Activated CD4-positive, alpha-beta T cell treated with anti-CD3 and anti-CD28 coated beads for 1 hour (primary cell): ENCODE data around the gene CASS4.
"Not testable (repeated sequence)": the region's sequence is repeated elsewhere in the genome, so short reads cannot be mapped to it uniquely, and the experiment has no call there.

Experiments
- DNase-seq: peaks from one replicate; pipeline ENCODE4 v3.0.0-alpha.2; 2020

Gene CASS4

DNA sequence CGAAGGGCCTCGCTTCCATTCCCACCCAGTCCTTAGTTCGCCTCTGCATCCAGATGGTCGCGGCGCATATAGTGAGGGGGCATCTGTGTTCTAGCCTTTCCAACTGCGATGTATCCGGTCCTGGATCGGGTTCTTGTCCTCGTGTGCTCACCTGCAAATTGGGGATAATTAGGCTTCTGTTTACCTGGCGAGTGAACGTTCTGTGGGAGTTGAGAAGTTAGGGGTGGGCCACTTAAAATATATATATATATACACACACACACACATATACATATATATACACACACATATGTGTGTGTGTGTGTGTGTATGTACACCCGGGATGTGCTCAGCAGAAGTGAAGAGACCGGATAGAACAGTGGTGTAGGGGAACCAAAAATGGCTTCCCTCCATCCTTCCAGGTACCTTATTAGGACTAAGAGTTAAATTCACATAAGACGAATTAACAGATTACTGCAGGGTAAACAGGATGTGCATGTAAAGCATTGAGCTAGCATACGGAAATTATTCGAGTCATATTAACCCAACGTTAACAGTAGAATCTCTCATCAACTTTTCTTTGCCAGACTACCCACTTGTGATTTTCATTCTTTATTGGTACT lies 19.1 kb upstream of the CASS4 start:
- no peak for DNase-seq

DNA sequence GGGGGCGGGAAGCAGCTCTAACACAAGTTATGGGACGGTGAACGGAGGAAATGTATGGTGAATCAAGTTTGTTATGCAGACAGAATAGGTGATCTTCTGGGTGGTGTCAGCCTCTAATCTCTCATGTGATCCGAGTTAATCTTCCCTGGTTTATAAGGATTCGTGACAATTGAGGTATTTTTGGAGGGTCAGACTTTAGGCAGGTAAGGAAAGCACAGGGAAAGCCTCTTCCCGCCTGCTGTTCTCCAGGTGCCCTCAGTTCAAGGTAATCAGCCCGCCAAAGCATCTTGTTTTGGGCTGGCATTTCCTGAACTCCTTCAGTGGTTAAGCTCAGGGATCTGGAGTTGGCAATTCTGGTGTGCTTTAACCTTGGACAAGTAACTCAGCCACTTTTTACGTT lies 18.4 kb upstream of the CASS4 start:
- no peak for DNase-seq

- DNase-seq = no peak
Measured at GRCh38 chr20:56395166-56395565, 16.9 kb upstream of the CASS4 start.

- DNase-seq = peak; percentile 35
Measured at GRCh38 chr20:56400001-56400640, 11.9 kb upstream of the CASS4 start.

DNA sequence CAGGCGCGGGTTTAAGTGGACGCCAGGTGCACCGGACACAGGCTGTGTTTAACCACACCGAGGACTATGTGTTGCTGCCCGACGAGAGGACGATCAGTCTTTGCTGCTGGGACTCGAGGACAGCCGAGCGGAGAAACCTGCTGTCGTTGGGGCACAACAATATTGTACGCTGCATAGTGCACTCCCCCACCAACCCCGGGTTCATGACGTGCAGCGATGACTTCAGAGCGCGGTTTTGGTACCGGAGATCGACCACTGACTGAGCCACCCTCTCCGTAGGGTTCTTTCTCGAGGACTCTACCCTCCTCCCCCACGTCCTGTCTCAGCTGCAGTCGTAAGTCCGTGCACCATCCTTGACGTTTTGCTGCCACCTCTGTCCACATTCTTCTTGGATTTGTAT lies 8.6 kb upstream of the CASS4 start:
- DNase-seq = no peak

DNA sequence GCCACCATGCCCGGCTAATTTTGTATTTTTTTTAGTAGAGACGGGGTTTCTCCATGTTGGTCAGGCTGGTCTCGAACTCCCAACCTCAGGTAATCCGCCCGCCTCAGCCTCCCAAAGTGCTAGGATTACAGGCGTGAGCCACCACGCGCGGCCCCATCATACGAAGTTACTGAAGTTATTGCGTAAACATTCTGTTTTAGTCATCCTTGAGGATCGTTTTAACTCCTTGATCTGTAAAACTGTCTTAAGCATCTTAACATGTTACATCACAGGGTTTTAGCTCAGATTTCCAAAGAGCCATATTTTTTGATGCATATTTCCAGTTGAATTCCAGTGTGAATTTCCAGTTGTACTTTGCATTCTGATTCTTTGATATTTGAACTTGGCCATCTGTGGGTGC lies 6.7 kb upstream of the CASS4 start:
- not testable (repeated sequence) for DNase-seq

DNA sequence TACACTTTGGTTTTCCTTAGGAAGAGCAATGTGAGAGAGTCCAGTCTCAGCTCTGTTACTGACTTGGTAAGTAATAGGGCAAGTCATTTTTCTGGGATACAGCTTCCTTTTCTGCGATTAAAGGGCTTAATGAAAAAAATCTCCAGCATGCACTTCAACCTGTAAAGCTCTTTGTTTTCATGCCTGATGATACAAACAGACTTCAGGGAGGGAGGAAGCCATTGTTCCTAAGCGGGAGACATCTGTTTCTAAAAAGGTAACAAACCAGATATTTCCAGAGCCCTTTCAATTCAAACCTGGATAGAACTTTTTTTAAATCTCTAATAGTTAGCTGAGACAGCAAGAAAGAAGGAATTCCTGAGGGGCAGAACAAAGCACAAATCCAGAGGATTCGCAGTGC lies 5.2 kb upstream of the CASS4 start:
- DNase-seq = no peak

DNA sequence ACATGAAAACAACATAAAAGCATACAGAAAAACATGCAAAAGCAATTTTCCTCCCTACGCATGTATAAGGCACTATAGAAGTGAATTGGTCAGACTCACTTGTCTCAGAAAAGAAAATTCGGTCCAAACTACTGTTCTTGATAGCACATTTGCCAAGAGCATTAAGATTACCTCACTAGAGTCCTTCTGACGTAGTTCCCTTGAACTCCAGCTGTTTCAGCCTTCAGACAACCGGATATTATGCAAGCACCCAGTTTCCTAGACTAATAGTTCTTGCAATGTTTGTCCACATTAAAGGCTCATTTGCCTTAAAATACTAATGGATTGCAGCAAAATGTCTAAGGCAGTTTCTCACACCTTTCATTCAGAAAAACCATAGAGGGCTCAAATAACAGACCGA lies 2.5 kb upstream of the CASS4 start:
- DNase-seq = no peak

- no peak for DNase-seq
Measured at GRCh38 chr20:56409956-56410355, 2.1 kb upstream of the CASS4 start.

GRCh38 chr20:56411287-56411686 lies 773 bp upstream of the CASS4 start:
- not testable (repeated sequence) for DNase-seq

DNA sequence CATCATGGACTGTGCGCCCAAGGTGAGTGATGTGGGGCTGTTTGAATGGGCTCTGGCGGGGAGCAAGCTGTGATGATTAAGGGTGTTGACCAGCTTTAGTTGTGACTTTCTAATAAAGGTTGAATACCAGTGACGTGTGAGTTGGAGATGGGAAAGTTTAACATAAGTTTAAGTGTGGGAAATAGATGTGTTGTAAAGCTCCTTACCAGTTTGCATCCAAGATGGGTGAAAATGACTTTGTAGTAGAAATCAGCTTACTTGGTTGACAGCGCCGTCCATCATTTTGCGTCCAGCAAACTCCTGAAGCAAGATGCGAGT lies 372 bp downstream of the CASS4 start:
- no peak for DNase-seq

- DNase-seq = no peak
Measured at GRCh38 chr20:56412949-56413348, 889 bp downstream of the CASS4 start.

DNA sequence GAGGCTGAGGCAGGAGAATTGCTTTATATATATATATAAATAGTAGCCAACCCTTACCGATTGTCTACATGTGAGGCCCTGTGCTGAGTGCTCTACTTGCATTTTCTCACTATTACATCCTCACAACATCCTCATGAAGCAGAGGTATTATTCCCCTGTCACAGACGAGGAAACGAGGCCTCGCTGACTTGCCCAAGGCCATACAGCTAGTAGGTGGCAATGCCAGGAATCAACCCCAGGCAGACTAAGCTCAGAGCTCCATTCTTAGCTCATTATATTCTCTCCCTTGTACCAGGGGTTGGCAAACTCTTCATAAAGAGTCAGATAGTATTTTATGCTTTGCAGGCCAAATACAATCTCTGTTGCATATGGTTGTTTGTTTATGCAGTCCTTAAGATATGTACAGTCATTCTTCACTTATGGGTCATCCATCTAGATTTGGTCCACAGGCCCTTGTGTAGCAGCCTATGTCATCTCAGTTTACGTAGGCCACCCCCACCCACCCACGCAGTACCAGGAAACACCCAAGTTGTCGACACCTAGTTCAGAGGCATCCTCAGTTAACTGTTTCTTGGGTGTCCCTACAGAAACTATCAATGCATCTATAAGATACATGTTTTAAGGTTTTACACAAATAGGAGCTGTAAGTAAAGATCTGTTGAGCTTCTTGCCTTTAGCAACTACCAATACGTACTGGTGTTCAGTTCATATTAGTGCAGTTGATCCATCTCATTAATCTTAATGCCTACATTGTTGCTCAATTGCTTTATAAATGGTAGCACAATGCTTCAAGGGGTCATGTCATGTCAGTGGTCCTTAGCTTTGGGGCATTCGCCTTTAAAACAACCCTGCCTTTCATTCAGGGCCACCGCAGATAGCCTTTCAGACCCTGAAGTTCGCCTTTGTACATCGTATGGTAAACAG lies 3.0 kb downstream of the CASS4 start:
- peak; percentile 27 for DNase-seq

- DNase-seq = no peak
Measured at GRCh38 chr20:56417402-56417801, 5.3 kb downstream of the CASS4 start.

DNA sequence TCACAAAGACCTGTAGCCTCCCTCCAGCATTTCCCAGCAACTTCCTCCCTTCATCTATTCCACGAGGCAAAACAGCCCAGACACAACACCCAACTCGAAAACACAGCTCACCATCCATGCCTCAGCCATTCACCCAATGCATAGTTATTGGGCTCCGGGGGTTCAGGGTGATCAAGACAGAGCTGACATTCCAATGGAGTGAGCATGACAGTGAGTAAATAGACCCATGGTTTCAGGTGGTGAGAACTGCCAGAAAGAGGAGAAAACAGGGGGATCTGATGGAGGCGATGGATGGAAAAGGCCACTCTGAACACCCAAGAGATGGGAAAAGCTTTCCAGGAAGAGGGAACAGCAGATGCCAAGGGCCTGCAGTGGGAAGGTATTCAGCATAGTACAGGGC lies 5.9 kb downstream of the CASS4 start:
- no peak for DNase-seq

DNA sequence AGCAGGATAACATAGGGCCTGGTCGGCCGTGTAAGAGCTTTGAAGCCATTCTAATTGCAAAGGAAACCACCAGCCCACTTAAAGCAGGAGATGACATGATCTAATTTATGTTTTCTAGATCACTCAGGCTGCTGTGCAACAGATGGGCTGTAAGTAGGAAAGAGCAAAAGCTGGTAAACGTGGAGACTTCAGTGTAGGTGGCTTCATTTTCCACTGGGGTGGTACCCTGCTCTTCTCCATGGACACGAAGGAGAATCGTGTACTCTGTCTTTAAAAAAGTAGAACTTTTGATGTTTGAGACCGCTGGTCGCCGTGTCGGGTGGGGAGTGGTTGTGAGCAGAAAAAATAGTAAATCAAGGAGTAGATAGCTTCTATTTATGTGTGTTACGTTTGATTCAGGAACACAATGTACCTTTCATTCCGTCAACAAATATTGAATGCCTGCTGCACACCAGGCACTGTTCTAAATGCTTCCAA lies 6.4 kb downstream of the CASS4 start:
- no peak for DNase-seq

DNA sequence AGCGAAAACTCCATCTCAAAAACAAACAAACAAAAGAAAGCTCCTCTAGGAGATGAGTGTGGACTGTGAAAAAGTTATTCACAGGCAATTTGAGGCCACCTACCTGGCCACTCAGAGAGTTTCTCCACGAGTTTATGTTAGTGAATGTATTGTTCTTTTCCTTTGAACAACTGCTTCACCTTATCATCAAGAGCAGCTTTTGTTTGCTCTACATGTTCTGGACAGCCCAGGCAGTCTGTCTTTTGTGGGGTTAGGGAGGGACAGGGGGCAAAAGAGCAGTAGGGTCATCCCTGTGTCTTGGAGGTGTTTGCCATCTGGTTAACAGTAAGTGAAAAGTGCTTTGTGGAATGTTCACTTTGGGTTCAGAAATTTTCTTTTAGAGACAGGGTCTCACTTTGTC lies 8.0 kb downstream of the CASS4 start:
- no peak for DNase-seq

- no peak for DNase-seq
Measured at GRCh38 chr20:56420940-56421688, 9.1 kb downstream of the CASS4 start.

- DNase-seq = no peak
Measured at GRCh38 chr20:56422076-56422823, 10.2 kb downstream of the CASS4 start.

DNA sequence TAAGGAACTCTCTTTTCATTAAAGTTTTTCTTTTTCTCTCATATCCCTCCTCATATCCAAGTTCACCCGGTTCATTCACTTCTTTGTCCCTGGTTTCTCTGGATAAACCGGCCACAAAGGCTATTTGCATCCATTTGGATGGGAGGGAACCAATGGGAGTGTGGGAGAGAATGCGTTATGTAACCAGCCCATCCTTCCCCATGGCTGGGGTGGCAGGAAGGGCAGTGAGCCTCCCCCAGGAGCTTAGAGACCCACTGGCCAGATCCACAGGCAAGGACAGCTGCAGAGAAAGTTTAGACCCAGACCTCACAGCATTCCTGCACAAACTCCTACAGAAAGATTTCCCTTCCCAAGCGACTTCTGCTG lies 10.7 kb downstream of the CASS4 start:
- DNase-seq = no peak

DNA sequence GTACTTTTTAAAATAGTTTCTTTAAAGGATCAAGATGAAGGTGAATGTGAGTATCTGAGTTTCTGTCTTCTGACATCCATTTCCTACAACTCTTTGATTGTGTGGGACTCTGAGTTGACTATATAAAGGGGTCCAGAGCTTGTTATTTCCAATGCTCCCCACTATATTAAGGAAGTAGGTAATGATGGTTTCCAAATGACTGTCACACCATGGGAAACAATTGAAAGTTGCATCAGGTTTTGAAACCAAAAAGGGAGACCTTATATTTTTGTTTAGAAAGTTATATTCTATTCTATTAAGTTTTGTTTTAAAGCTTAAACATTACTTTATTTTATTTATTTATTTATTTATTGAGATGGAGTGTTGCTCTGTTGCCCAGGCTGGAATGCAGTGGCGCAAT lies 11.2 kb downstream of the CASS4 start:
- DNase-seq = no peak

DNA sequence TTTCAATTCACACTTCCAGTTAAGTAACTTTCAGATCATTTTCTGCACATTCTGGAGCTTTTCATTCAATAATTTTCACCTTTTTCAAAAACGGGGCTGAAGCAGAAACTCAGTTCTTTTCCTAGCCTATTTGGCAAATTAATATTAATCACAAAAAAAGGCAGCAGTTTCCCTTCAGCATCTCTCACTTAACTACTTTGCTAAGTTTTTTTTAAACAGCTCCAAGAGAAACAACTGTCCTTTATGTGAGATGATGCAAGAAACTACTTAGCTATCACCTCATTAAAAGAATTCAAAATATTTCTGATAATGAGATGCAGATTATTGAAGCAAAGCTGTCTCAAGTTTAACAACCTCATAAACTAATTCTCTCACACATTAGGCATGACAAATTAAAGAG lies 11.8 kb downstream of the CASS4 start:
- no peak for DNase-seq

- DNase-seq = no peak
Measured at GRCh38 chr20:56424931-56425330, 12.9 kb downstream of the CASS4 start.
